OCI-LY1 (cell line): ENCODE results near the gene PDE4D.

ENCODE experiments used
- H2AFZ ChIP-seq: fragments of 200-600 bp; sonication (generic), shearing (Covaris generic); 2 replicates; pipeline ENCODE4 v1.6.0; 2014; ENCODE audit warnings: antibody characterized with exemption, mild to moderate bottlenecking, low read length
- H3F3A ChIP-seq: fragments of 200-600 bp; sonication (generic), shearing (Covaris generic); 2 replicates; pipeline ENCODE4 v1.6.0; 2014; ENCODE audit warnings: mild to moderate bottlenecking, antibody characterized with exemption, low read length, moderate library complexity; ENCODE audit not compliant: insufficient read depth
- H3K27ac ChIP-seq: fragments of 200-600 bp; sonication (generic); 2 replicates; pipeline ENCODE4 v1.5.1; 2014; ENCODE audit warnings: low read length, mixed run types, mild to moderate bottlenecking, low read depth; ENCODE audit not compliant: poor library complexity, severe bottlenecking
- H3K27me3 ChIP-seq: fragments of 200-600 bp; sonication (generic); 2 replicates; pipeline ENCODE4 v1.6.0; 2014; ENCODE audit warnings: antibody characterized with exemption, mild to moderate bottlenecking, low read length, moderate library complexity; ENCODE audit not compliant: insufficient read depth
- H3K36me3 ChIP-seq: fragments of 200-600 bp; sonication (generic); 2 replicates; pipeline ENCODE4 v1.6.1; 2014; ENCODE audit warnings: mild to moderate bottlenecking, antibody characterized with exemption, low read length, moderate library complexity, mixed read lengths; ENCODE audit not compliant: insufficient read depth
- H3K4me1 ChIP-seq: fragments of 200-600 bp; sonication (generic); 2 replicates; pipeline ENCODE4 v1.5.1; 2014; ENCODE audit warnings: mild to moderate bottlenecking, low read length, moderate library complexity; ENCODE audit not compliant: insufficient read depth, severe bottlenecking
- H3K4me2 ChIP-seq: fragments of 200-600 bp; sonication (generic), shearing (Covaris generic); 2 replicates; pipeline ENCODE4 v1.6.1; 2014; ENCODE audit warnings: low read length
- H3K4me3 ChIP-seq: fragments of 200-600 bp; sonication (generic); 2 replicates; pipeline ENCODE4 v1.5.1; 2014; ENCODE audit warnings: low read length, low read depth, mild to moderate bottlenecking, mixed read lengths; ENCODE audit not compliant: poor library complexity, severe bottlenecking
- H3K79me2 ChIP-seq: fragments of 200-600 bp; shearing (Covaris generic); 2 replicates; pipeline ENCODE4 v1.6.1; 2016; ENCODE audit warnings: mixed run types, low read length, mixed read lengths; ENCODE audit not compliant: insufficient read depth
- H3K9ac ChIP-seq: fragments of 200-600 bp; sonication (generic), shearing (Covaris generic); 2 replicates; pipeline ENCODE4 v1.6.1; 2014; ENCODE audit warnings: mild to moderate bottlenecking, low read length, mixed read lengths
- H3K9me2 ChIP-seq: fragments of 200-600 bp; sonication (generic), shearing (Covaris generic); 2 replicates; pipeline ENCODE4 v1.6.1; 2014; ENCODE audit warnings: low read depth, mild to moderate bottlenecking, low read length, mixed read lengths
- H3K9me3 ChIP-seq: fragments of 200-600 bp; shearing (Covaris generic); 2 replicates; pipeline ENCODE4 v1.6.1; 2014; ENCODE audit warnings: low read length, mixed read lengths
- H4K20me1 ChIP-seq: fragments of 200-600 bp; sonication (generic), shearing (Covaris generic); 2 replicates; pipeline ENCODE4 v1.6.0; 2016; ENCODE audit warnings: mild to moderate bottlenecking, low read length; ENCODE audit not compliant: insufficient read depth
- CTCF ChIP-seq: fragments of 200-600 bp; sonication (generic), shearing (Covaris generic); IDR thresholded peaks from 2 replicates; pipeline ENCODE4 v1.5.1; 2017; ENCODE audit warnings: mild to moderate bottlenecking, antibody characterized with exemption, low read length, moderate library complexity, mixed read lengths
- EZH2 ChIP-seq: fragments of 200-600 bp; sonication (generic), shearing (Covaris generic); IDR thresholded peaks from 2 replicates; pipeline ENCODE4 v1.8.0; 2017; ENCODE audit warnings: borderline replicate concordance, mixed run types, mild to moderate bottlenecking, antibody characterized with exemption, low read length, moderate library complexity, mixed read lengths

Gene PDE4D

DNA sequence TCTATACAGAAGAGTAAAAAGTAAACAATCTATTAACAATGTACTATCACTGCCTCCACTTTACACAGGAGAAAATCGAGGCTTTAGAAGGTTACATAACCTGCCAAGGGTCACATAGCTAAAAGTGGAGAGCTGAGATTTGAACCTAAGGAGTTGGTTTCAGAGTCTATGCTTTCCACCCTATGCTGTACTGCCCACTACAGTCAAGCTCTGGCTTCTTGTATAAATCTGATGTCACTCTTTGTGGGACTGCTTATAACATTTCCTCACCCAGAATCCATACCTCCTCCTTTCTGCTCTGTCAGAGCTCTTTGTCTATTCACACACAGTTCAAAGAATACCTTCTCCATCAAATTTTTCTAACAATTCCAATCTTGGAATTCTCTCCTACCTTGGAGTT is 807.5 kb downstream of the PDE4D start:
- Histone ChIP-seq H3K4me1 (no peaks in the 10 kb centered on the region), H3K27ac (no peak overlapping the region), H3K9ac (no peak overlapping the region), H3K4me2 (no peak overlapping the region), H2AFZ (no peak overlapping the region), H3K9me2 (no peaks in the 10 kb centered on the region), H4K20me1 (no peaks in the 10 kb centered on the region), H3K79me2 (no peaks in the 10 kb centered on the region), H3K9me3 (no peaks in the 10 kb centered on the region), H3F3A (no peaks in the 10 kb centered on the region), H3K36me3 (no peaks in the 10 kb centered on the region), H3K4me3 (no peak overlapping the region), H3K27me3 (no peaks in the 10 kb centered on the region)
- TF ChIP-seq EZH2 (no peak), CTCF (no peak)

DNA sequence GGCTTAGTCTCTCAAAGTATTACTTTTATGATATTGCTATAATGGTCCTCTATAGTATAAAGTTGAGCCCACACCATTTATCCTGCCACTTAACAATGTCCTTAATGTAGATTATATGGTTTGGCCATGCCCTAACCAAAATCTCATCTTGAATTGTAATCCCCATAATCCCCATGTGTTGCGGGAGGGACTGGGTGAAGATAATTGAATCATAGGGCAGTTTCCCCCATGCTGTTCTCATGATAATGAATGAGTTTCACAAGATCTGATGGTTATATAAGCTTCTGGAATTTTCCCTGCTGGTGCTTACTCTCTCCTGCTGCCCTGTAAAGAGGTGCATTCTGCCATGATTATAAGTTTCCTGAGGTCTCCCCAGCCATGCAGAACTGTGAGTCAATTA is 811.8 kb downstream of the PDE4D start:
- H3K4me2 ChIP-seq = no peak overlapping the region
- no peaks in the 10 kb centered on the region for H3K4me1 ChIP-seq
- H3K9me3 ChIP-seq = no peaks in the 10 kb centered on the region
- TF ChIP-seq CTCF (no peak), EZH2 (no peak)
- H3F3A ChIP-seq = no peaks in the 10 kb centered on the region
- H3K4me3 ChIP-seq = no peak overlapping the region
- no peaks in the 10 kb centered on the region for H3K9me2 ChIP-seq
- no peak overlapping the region for H3K27ac ChIP-seq
- no peaks in the 10 kb centered on the region for H4K20me1 ChIP-seq
- H3K79me2 ChIP-seq = no peaks in the 10 kb centered on the region
- H2AFZ ChIP-seq = no peak overlapping the region
- H3K9ac ChIP-seq = no peak overlapping the region
- no peaks in the 10 kb centered on the region for H3K27me3 ChIP-seq
- H3K36me3 ChIP-seq = no peaks in the 10 kb centered on the region

DNA sequence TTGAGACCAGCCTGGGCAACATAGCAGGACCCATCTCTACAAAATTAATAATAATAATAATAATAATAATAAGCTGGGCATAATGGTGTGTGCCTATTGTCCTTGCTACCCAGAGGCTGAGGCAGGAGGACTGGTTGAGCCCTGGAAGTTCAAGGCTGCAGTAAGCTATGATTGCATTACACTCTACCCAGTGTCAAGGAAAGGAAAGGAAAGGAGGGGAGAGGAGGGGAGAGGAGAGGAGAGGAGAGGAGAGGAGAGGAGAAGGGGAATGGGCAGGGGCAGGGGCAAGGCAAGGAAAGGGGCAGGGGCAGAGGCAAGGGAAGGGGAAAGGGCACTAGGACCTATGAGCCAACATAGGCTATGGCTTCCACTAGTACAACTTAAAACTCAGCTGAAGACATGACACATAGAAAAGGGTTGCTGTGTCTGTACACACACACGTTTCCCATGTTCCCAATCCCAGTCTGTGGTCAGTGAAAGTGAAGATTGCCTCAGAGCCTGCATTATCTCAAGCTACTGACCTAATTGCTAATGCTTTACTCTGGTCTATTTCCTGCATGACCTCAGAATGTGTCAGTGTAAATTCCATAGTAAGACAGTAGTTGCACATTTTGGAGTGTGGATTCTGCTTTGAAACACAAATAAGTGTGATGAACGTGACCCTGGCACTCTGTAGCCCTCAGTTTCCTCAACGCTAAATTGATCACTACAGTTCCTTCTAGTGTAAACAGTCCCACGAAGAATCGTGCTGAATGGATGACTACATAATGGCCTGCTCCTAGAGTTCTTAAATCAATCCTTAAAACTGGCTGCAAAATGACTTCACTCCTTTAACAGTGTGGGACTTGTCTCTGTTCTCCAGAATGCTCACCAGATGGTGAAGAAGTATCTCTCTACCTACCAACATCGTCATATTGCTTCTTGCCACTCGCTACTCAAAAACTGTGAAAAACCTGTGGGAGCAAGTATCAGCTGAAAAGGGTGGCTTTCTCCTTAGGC is 813.6 kb downstream of the PDE4D start:
- TF ChIP-seq EZH2 = no peak
- TF ChIP-seq CTCF = no peak
- Histone ChIP-seq H2AFZ (no peak overlapping the region), H3K27me3 (no peaks in the 10 kb centered on the region), H3K36me3 (no peaks in the 10 kb centered on the region), H3K4me3 (no peak overlapping the region), H3K27ac (no peak overlapping the region), H3K9me2 (no peaks in the 10 kb centered on the region), H3K4me1 (no peaks in the 10 kb centered on the region), H3F3A (no peaks in the 10 kb centered on the region), H3K9ac (no peak overlapping the region), H3K4me2 (no peak overlapping the region), H4K20me1 (no peaks in the 10 kb centered on the region), H3K79me2 (no peaks in the 10 kb centered on the region), H3K9me3 (no peaks in the 10 kb centered on the region)
